ENCODE results near the gene IGFBP7. TPM values are rescaled to one million over a fixed set of nuclear protein-coding genes. Genes with fewer than 3 reads are reported as not detected.
A peak's percentile ranks its signal among the peaks of the same experiment; 100 is the strongest.
"Not testable (repeated sequence)": the region's sequence is repeated elsewhere in the genome, so short reads cannot be mapped to it uniquely, and the experiment has no call there.

Gene IGFBP7
- total and polyA plus RNA-seq, 2 donors (not counting 1 experiment from before 2014, with no cell fraction given), result 54.8 to 793 TPM

DNA sequence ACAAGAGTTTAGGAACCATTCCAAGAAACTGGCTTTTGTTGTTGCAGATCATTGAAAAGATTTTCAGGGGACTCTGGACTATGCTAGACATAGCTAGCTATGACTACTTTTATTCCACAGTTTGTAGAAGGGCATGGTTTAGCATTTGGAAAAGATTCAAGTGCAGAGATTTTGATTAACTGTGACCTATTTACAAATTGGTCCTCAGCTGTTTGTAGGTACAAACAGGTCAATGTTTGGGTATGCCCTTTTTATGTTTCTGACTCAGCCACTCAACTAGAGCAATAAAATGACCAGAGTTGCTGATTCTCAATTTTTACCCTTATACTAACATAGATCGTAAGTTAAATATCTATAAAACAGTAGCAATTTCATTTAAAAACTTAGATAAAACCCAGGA, 46.7 kb downstream of the IGFBP7 start:
- Histone ChIP-seq H3K36me3 (ENCODE audit: control insufficient read depth, insufficient read depth, low read length) (no peaks in the 10 kb centered on the region), H3K9ac (ENCODE audit: insufficient read depth, low read length) (no peak overlapping the region), H3K4me1 (ENCODE audit: control insufficient read depth, extremely low read depth, insufficient read depth, low read length) (peaks cover 17% of the 10 kb centered on the region), H3K4me2 (ENCODE audit: extremely low read depth, insufficient read depth, low read length) (no peak overlapping the region), H3K79me2 (ENCODE audit: control insufficient read depth, insufficient read depth, low read length) (peaks cover 2% of the 10 kb centered on the region), H3K9me3 (ENCODE audit: control insufficient read depth, insufficient read depth, low read depth, low read length) (no peaks in the 10 kb centered on the region), H3K27ac (ENCODE audit: insufficient read depth, low read length) (no peak overlapping the region), H3K4me3 (replicated peaks in 1 of 4; ENCODE audit: control extremely low read depth in 1 of 4, insufficient read depth in 1 of 4, low read depth in 3 of 4, low read length in 4 of 4) (no peak overlapping the region), H2AFZ (ENCODE audit: low read length) (no peak overlapping the region), H4K20me1 (ENCODE audit: control insufficient read depth, extremely low read depth, insufficient read depth, low read length) (no peaks in the 10 kb centered on the region), H3K27me3 (ENCODE audit: control insufficient read depth, insufficient read depth, low read length) (no peaks in the 10 kb centered on the region)
- no peak for TF ChIP-seq EZH2 (IDR thresholded peaks at IDR 0.05; ENCODE audit: low read length, missing control alignments)
- TF ChIP-seq, protein P1, sequence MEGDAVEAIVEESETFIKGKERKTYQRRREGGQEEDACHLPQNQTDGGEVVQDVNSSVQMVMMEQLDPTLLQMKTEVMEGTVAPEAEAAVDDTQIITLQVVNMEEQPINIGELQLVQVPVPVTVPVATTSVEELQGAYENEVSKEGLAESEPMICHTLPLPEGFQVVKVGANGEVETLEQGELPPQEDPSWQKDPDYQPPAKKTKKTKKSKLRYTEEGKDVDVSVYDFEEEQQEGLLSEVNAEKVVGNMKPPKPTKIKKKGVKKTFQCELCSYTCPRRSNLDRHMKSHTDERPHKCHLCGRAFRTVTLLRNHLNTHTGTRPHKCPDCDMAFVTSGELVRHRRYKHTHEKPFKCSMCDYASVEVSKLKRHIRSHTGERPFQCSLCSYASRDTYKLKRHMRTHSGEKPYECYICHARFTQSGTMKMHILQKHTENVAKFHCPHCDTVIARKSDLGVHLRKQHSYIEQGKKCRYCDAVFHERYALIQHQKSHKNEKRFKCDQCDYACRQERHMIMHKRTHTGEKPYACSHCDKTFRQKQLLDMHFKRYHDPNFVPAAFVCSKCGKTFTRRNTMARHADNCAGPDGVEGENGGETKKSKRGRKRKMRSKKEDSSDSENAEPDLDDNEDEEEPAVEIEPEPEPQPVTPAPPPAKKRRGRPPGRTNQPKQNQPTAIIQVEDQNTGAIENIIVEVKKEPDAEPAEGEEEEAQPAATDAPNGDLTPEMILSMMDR (conservative IDR thresholded peaks at IDR 0.05 in 1 of 2, IDR thresholded peaks at IDR 0.05 in 1 of 2; ENCODE audit: low read depth in 1 of 2, low read length in 2 of 2), result no peak
- DNase-seq (ENCODE audit: low read depth in 2 of 2), result no peak

DNA sequence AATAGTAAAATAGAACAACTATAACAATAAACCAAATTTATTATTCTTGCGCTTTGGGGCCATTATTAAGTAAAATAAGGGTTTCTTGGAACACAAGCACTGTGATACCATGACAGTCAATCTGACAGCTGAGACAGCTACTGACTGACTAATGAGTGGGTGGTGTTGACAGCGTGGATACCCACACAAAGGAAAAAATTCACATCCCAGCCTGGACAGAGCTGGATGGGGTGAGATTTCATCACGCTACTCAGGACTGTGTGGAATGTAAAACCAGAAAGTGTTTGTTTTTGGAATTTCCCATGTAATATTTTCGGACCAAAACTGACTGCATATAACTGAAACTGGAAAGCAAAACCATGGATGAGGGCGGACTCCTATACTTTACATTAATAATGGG, 48.8 kb downstream of the IGFBP7 start:
- peaks cover 17% of the 10 kb centered on the region for H3K4me1 ChIP-seq (ENCODE audit: control insufficient read depth, extremely low read depth, insufficient read depth, low read length)
- H3K4me3 ChIP-seq (replicated peaks in 1 of 4; ENCODE audit: control extremely low read depth in 1 of 4, insufficient read depth in 1 of 4, low read depth in 3 of 4, low read length in 4 of 4), result no peak overlapping the region
- peaks cover 6% of the 10 kb centered on the region for H3K79me2 ChIP-seq (ENCODE audit: control insufficient read depth, insufficient read depth, low read length)
- TF ChIP-seq, protein P1 (conservative IDR thresholded peaks at IDR 0.05 in 1 of 2, IDR thresholded peaks at IDR 0.05 in 1 of 2; ENCODE audit: low read depth in 1 of 2, low read length in 2 of 2), result no peak
- no peaks in the 10 kb centered on the region for H3K36me3 ChIP-seq (ENCODE audit: control insufficient read depth, insufficient read depth, low read length)
- H2AFZ ChIP-seq (ENCODE audit: low read length), result no peak overlapping the region
- H3K9ac ChIP-seq (ENCODE audit: insufficient read depth, low read length), result no peak overlapping the region
- DNase-seq (ENCODE audit: low read depth in 2 of 2), result peak in 1 of 2 donors; percentile 77
- no peaks in the 10 kb centered on the region for H4K20me1 ChIP-seq (ENCODE audit: control insufficient read depth, extremely low read depth, insufficient read depth, low read length)
- H3K9me3 ChIP-seq (ENCODE audit: control insufficient read depth, insufficient read depth, low read depth, low read length), result no peaks in the 10 kb centered on the region
- no peaks in the 10 kb centered on the region for H3K27me3 ChIP-seq (ENCODE audit: control insufficient read depth, insufficient read depth, low read length)
- H3K27ac ChIP-seq (ENCODE audit: insufficient read depth, low read length), result no peak overlapping the region
- no peak overlapping the region for H3K4me2 ChIP-seq (ENCODE audit: extremely low read depth, insufficient read depth, low read length)

DNA sequence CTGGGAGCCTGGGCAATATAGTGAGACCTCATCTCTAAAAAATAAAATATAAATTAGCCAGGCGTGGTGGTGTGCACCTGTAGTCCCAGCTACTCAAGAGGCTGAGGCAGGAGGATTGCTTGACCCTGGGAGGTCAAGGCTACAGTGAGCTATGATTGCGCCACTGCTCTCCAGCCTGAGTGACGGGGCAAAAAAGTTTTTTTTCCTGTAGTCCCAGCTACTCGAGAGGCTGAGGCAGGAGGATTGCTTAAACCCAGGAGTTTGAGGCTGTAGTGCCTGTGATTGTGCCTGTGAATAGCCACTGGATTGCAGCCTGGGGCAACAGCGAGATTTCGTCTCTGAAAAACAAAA, 49.5 kb downstream of the IGFBP7 start:
- not testable (repeated sequence) for H3K9me3 ChIP-seq (ENCODE audit: control insufficient read depth, insufficient read depth, low read depth, low read length); H2AFZ ChIP-seq (ENCODE audit: low read length); H3K27me3 ChIP-seq (ENCODE audit: control insufficient read depth, insufficient read depth, low read length); H3K9ac ChIP-seq (ENCODE audit: insufficient read depth, low read length); H3K79me2 ChIP-seq (ENCODE audit: control insufficient read depth, insufficient read depth, low read length); H4K20me1 ChIP-seq (ENCODE audit: control insufficient read depth, extremely low read depth, insufficient read depth, low read length); H3K36me3 ChIP-seq (ENCODE audit: control insufficient read depth, insufficient read depth, low read length); DNase-seq (ENCODE audit: low read depth in 2 of 2); H3K4me3 ChIP-seq (replicated peaks in 1 of 4; ENCODE audit: control extremely low read depth in 1 of 4, insufficient read depth in 1 of 4, low read depth in 3 of 4, low read length in 4 of 4); H3K4me2 ChIP-seq (ENCODE audit: extremely low read depth, insufficient read depth, low read length); H3K27ac ChIP-seq (ENCODE audit: insufficient read depth, low read length)
- H3K4me1 ChIP-seq (ENCODE audit: control insufficient read depth, extremely low read depth, insufficient read depth, low read length), result peaks cover 14% of the 10 kb centered on the region
